Left forelimb (tissue), 1 donor: ENCODE results near the gene ZNF532.

Experiments
- DNase-seq: peaks from one replicate; pipeline ENCODE4 v3.0.0-alpha.2; 2018; ENCODE audit warnings: low spot score

The ZNF532 gene

GRCh38 chr18:58979615-58980014 is 114.9 kb downstream of the ZNF532 start:
- no peak for DNase-seq

- no peak for DNase-seq
These were observed 116.3 kb downstream of the ZNF532 start for GRCh38 chr18:58980991-58981390.

GRCh38 chr18:58983260-58984155 is 118.8 kb downstream of the ZNF532 start:
- DNase-seq = no peak

DNA sequence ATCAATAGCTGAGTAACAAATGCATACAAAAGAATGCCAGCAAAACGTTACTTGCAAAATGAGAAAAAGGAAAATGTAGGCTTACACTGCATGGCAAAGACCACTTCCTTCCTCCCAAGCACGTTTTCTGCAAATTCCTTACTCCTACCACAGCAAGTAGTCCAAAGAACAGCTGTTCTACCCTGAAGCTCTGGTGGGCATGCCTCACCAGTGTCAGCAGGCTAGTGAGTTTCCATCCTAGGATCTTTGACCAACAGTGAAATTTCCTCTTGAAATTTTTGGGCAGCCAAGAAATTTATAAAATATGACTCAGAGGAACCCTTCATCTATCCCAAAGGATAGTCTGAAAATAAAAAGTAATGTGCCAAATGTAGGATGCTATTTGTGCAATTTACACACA is 123.9 kb downstream of the ZNF532 start:
- DNase-seq = no peak

GRCh38 chr18:58989184-58989759 is 124.6 kb downstream of the ZNF532 start:
- DNase-seq = no peak

DNA sequence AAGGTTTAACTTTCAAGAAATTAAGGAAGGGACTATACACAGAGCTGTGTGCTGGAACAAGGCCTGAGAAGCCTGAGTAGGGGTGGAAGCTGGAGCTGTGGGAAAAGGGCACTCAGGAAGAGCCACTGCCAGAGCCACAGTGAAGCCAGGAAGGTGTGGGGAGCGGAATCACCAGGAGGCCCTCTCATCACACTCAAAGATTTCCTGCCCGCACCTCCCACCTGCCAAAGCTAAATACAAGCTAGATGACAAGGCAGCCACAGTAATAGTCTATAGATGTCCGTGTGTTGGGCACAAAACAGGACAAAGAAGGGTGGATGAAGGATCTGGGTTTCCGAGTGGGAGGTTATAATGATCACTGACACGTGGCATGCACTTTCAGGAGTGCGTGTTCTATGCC is 126.0 kb downstream of the ZNF532 start:
- no peak for DNase-seq

GRCh38 chr18:58991167-58991798 is 126.6 kb downstream of the ZNF532 start:
- no peak for DNase-seq

DNA sequence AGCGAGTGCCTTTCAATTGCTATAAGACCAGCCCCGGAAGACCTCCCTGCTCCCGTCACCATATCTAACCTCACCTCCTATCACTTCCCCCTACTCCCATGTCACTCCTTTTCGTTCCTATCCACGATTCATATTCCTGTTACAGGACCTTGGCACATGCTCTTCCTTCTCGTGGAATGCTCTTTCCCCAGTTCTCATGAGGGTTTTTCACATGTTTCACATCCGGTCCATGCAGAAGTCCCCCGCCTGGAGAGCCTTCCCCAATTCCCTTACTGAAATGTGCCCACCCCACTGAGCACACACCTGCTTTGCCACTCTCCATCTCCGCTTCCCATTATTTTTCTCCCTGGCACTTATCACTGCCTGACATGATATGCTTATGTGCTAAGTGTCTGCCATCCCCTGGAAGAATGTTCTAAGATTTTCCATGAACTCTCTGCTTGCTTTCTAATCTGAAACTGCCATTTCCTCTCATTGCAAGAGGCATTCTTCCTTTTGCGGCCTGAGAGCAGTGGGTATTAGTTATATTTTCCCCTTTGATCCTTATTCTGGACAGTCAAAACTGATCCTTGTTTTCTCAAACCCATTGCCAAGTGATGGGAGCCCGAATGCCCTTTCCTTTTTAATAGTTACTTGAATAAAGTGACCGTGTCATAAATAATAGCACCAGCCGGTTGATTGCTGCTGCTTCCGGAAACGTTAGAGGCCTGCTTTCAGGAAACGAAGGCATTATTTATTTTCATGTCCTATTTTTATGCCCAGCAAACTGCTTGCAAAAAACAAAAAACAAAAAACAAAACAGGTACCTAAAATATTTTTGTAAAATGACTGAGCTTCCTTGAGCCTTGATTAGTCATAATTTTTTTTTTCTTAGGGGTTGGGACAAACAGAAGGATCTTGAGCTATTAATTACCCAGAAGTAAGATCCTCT is 127.9 kb downstream of the ZNF532 start:
- no peak for DNase-seq

- DNase-seq = no peak
These were observed 128.6 kb downstream of the ZNF532 start for GRCh38 chr18:58993260-58993659.

DNA sequence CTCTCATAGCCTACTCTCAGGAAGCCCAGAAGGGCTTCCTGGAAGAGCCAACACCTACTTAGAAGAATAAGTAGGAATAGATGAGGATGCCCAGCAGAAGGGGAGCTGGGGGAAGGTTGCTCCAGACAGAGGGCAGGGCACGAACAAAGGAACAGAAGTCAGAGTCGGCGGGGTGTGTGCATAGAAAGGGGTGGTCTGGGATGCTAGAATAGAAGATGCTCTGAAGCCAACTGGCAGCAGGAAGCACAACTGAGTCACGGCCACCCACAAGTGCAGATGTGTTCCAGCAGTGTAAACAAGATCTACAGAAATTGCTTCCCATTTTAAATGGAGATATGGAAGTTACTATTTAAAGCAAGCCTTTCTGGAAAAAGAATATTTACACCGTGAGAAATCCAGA is 131.0 kb downstream of the ZNF532 start:
- no peak for DNase-seq

GRCh38 chr18:58996131-58996641 is 131.5 kb downstream of the ZNF532 start:
- no peak for DNase-seq

- DNase-seq = no peak
These were observed 132.0 kb downstream of the ZNF532 start for GRCh38 chr18:58996696-58997095.

- no peak for DNase-seq
These were observed 133.2 kb downstream of the ZNF532 start for GRCh38 chr18:58997811-58998337.

- DNase-seq = no peak
These were observed 133.9 kb downstream of the ZNF532 start for GRCh38 chr18:58998401-58999203.

GRCh38 chr18:59001166-59001565 is 136.5 kb downstream of the ZNF532 start:
- no peak for DNase-seq

DNA sequence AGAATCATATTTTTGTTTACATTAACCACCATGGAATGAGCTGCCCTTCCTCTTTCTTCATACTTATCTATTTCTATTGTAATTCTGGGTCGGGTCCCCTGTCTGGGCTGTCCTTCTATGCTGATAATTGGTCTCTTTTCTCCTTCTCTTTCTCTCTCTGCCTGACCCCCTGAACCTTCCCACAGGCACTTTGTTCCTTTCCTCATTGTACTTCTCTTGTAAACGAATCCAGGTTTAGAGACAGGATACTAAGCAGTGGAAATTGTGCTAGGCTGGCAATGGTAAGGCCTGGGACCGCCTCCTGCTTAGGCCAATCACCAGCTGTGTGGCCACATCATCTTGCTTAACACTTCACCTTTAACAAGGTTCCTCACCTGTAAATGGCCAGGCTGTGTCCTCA is 137.0 kb downstream of the ZNF532 start:
- no peak for DNase-seq

GRCh38 chr18:59002974-59003594 is 138.4 kb downstream of the ZNF532 start:
- DNase-seq = no peak

DNA sequence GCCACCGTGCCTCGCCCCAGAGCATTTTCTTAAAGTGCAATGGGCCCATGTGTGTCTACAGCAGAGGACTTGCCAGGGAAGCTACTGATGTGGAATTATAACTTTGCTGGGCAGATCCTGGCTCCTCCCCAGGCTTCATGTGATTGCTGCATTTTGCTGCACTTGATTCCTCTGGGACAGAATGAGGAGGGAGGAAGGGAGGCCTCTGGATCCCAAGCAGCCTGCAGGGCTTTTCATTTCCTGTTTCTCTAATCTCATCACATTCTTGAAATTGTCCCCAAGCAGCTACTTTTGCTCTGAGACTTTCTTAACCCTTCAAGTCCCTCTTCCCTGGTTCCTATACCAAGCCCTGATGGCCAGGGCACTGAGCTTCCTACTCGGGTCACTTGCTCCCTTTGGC is 140.6 kb downstream of the ZNF532 start:
- DNase-seq = no peak

DNA sequence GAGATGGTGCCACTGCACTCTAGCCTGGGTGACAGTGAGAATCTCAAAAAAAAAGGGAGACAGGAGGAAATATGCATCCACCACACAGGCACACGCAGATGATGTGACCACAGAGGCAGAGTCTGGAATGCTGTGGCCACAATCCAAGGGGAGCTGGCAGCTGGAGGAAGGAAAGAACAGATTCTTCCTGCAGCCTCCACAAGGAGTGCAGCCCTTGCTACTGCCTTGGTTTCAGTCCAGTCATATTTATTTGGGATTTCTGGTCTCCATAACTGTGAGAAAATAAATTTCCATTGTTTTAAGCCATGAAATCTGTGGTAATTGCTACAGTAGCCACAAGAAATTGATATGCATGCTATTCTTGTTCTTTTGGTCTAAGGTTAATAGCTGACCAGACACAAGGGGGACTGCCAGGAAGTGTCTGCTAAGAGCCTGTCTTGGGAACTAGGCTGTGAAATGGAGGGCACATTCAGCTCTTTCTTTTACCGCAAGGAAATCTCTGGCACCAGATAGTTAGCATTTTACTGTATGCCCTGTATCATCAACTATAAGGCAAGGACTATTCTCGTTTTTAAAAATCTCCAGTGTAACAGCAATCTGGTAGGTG is 141.9 kb downstream of the ZNF532 start:
- DNase-seq = no peak
